Neural cell (in vitro differentiated cells): Measurements from ENCODE around the gene MIEN1.

Experiments used
- EP300 ChIP-seq: fragments of 450-650 bp; conservative IDR thresholded peaks from 2 replicates; pipeline ENCODE4 v1.6.1; 2014; ENCODE audit warnings: antibody characterized with exemption, mild to moderate bottlenecking, moderate library complexity; ENCODE audit not compliant: poor library complexity, severe bottlenecking
- EZH2 ChIP-seq: fragments of 200-600, 300-800 bp; shearing (Covaris generic), sonication (generic); IDR thresholded peaks from 2 replicates; pipeline ENCODE4 v1.6.1; 2014; ENCODE audit warnings: antibody characterized with exemption, low read length, borderline replicate concordance, mild to moderate bottlenecking; ENCODE audit not compliant: insufficient read depth, poor library complexity, severe bottlenecking
- RAD21 ChIP-seq: fragments of 450-650 bp; conservative IDR thresholded peaks from 2 replicates; pipeline ENCODE4 v1.6.1; 2014; ENCODE audit warnings: antibody characterized with exemption, mild to moderate bottlenecking, moderate library complexity
- SMC3 ChIP-seq: fragments of 450-650 bp; conservative IDR thresholded peaks from 2 replicates; pipeline ENCODE4 v1.6.1; 2014; ENCODE audit warnings: antibody characterized with exemption, mild to moderate bottlenecking, moderate library complexity; ENCODE audit not compliant: poor library complexity
- TAF1 ChIP-seq: IDR thresholded peaks from 2 replicates; pipeline ENCODE4 v1.6.1; 2012; ENCODE audit warnings: low read depth
- TF ChIP-seq, protein P1 (sequence below): fragments of 450-650 bp; IDR thresholded peaks from 2 replicates; pipeline ENCODE4 v1.5.1; 2014; ENCODE audit warnings: antibody characterized with exemption, mild to moderate bottlenecking, moderate library complexity; ENCODE audit not compliant: poor library complexity, severe bottlenecking
- TF ChIP-seq, protein P2 (sequence below): IDR thresholded peaks from 2 replicates; pipeline ENCODE4 v1.6.1; 2012; ENCODE audit warnings: borderline replicate concordance

DNA sequence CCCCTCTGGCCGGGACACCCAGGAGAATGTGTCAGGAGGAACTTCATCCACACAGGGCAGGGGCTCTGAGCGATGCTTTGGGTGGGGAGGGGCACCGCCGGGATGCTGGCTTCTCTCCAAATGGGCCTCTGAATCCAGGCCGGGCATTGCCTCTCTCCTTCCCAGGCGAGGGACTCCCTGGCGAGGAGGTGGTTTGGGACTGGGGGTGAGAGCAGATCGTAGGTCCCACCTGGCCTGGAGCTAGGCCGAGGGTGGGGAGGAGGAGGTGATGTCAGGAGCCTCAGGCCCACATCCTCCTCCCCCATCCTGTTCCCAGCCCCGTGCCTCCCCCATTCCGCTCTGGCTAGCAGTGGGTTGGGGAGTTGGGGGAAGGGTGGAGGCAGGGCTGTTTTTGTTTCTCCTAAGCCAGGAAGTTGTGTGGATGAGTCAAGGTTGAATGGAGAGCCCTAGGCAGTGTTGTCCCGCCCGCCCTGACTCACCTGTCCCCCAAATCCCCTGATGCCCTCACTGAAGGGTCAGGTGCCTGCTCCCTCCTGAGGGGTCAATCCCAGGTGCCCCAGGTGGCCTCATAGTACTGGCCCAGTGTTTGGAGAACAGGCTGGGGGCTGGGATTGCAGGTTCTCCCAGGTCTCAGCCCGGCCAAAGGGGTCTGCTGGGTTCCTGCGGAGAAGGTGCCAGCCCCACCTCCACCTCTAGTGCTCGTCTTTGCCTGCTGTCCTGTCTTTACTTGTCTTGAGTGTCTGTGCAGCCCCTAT, 10.2 kb upstream of the MIEN1 start:
- TF ChIP-seq EZH2: no peak
- TF ChIP-seq, protein P1, sequence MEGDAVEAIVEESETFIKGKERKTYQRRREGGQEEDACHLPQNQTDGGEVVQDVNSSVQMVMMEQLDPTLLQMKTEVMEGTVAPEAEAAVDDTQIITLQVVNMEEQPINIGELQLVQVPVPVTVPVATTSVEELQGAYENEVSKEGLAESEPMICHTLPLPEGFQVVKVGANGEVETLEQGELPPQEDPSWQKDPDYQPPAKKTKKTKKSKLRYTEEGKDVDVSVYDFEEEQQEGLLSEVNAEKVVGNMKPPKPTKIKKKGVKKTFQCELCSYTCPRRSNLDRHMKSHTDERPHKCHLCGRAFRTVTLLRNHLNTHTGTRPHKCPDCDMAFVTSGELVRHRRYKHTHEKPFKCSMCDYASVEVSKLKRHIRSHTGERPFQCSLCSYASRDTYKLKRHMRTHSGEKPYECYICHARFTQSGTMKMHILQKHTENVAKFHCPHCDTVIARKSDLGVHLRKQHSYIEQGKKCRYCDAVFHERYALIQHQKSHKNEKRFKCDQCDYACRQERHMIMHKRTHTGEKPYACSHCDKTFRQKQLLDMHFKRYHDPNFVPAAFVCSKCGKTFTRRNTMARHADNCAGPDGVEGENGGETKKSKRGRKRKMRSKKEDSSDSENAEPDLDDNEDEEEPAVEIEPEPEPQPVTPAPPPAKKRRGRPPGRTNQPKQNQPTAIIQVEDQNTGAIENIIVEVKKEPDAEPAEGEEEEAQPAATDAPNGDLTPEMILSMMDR: no peak
- TF ChIP-seq, protein P2, sequence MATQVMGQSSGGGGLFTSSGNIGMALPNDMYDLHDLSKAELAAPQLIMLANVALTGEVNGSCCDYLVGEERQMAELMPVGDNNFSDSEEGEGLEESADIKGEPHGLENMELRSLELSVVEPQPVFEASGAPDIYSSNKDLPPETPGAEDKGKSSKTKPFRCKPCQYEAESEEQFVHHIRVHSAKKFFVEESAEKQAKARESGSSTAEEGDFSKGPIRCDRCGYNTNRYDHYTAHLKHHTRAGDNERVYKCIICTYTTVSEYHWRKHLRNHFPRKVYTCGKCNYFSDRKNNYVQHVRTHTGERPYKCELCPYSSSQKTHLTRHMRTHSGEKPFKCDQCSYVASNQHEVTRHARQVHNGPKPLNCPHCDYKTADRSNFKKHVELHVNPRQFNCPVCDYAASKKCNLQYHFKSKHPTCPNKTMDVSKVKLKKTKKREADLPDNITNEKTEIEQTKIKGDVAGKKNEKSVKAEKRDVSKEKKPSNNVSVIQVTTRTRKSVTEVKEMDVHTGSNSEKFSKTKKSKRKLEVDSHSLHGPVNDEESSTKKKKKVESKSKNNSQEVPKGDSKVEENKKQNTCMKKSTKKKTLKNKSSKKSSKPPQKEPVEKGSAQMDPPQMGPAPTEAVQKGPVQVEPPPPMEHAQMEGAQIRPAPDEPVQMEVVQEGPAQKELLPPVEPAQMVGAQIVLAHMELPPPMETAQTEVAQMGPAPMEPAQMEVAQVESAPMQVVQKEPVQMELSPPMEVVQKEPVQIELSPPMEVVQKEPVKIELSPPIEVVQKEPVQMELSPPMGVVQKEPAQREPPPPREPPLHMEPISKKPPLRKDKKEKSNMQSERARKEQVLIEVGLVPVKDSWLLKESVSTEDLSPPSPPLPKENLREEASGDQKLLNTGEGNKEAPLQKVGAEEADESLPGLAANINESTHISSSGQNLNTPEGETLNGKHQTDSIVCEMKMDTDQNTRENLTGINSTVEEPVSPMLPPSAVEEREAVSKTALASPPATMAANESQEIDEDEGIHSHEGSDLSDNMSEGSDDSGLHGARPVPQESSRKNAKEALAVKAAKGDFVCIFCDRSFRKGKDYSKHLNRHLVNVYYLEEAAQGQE: no peak
- TF ChIP-seq EP300: no peak
- TF ChIP-seq TAF1: no peak
- no peak for TF ChIP-seq RAD21
- TF ChIP-seq SMC3: no peak
